CD14-positive monocyte (primary cell): ENCODE measurements around the gene CSMD2. TPM values are rescaled to one million over a fixed set of nuclear protein-coding genes. Genes with fewer than 3 reads are reported as not detected.

Experiments used
- DNase-seq, 3 donors: peaks; one replicate each; pipeline ENCODE4 v3.0.0-alpha.2; 2011 to 2022
- H2AFZ ChIP-seq: 2 replicates; pipeline ENCODE4 v1.6.0; 2012; ENCODE audit warnings: mild to moderate bottlenecking, low read depth, low read length, inconsistent platforms; ENCODE audit not compliant: insufficient read depth, poor library complexity, severe bottlenecking
- H3K27ac ChIP-seq, 2 donors: 1 replicate in 1 of 2; 2 replicates in 1 of 2; pipeline ENCODE4 v1.5.1; 2012 to 2013; ENCODE audit warnings: low read length in 2 of 2, control low read depth in 1 of 2, inconsistent platforms in 1 of 2, low read depth in 1 of 2, mild to moderate bottlenecking in 1 of 2
- H3K27me3 ChIP-seq, 2 donors: one replicate each; pipeline versions ENCODE4 v1.6.0 to v1.6.1; 2011 to 2013; ENCODE audit warnings: low read length in 2 of 2; ENCODE audit not compliant: control insufficient read depth in 2 of 2, insufficient read depth in 2 of 2
- H3K36me3 ChIP-seq, 2 donors: replicated peaks in 1 of 2; 1 replicate in 1 of 2; 2 replicates in 1 of 2; pipeline versions ENCODE4 v1.5.1 to v1.6.1; 2012 to 2013; ENCODE audit warnings: low read length in 2 of 2, control low read depth in 1 of 2, inconsistent platforms in 1 of 2, mild to moderate bottlenecking in 1 of 2; ENCODE audit not compliant: insufficient read depth in 2 of 2, control insufficient read depth in 1 of 2
- H3K4me1 ChIP-seq, 2 donors: 1 replicate in 1 of 2; 2 replicates in 1 of 2; pipeline versions ENCODE4 v1.5.1 to v1.6.1; 2012 to 2013; ENCODE audit warnings: low read length in 2 of 2, control low read depth in 1 of 2, inconsistent platforms in 1 of 2, mild to moderate bottlenecking in 1 of 2, moderate library complexity in 1 of 2; ENCODE audit not compliant: insufficient read depth in 2 of 2, control insufficient read depth in 1 of 2
- H3K4me2 ChIP-seq: replicated peaks from 2 replicates; pipeline ENCODE3; 2012; ENCODE audit warnings: low read length, moderate library complexity, mild to moderate bottlenecking; ENCODE audit not compliant: poor library complexity, severe bottlenecking; ENCODE audit errors: extremely low read depth
- H3K4me3 ChIP-seq, 3 experiments: fragments of 200-600 bp in 1 of 3; sonication (generic) in 1 of 3; replicated peaks in 1 of 3; 1 replicate in 2 of 3; 2 replicates in 1 of 3; pipeline ENCODE4 v1.5.1; 2011 to 2013; ENCODE audit warnings: low read length in 3 of 3, mild to moderate bottlenecking in 3 of 3, control low read depth in 2 of 3, low read depth in 2 of 3, inconsistent platforms in 1 of 3, moderate library complexity in 1 of 3
- H3K79me2 ChIP-seq: 2 replicates; pipeline ENCODE4 v1.6.0; 2012; ENCODE audit warnings: mild to moderate bottlenecking, control low read depth, inconsistent platforms, low read length, moderate library complexity; ENCODE audit not compliant: insufficient read depth
- H3K9ac ChIP-seq: 2 replicates; pipeline ENCODE4 v1.6.0; 2017; ENCODE audit warnings: low read length, mild to moderate bottlenecking; ENCODE audit not compliant: insufficient read depth, poor library complexity, severe bottlenecking
- H3K9me3 ChIP-seq, 2 donors: replicated peaks in 1 of 2; 1 replicate in 1 of 2; 2 replicates in 1 of 2; pipeline versions ENCODE4 v1.5.1 to v1.6.1; 2012 to 2013; ENCODE audit warnings: low read length in 2 of 2, control low read depth in 1 of 2; ENCODE audit not compliant: control insufficient read depth in 1 of 2, insufficient read depth in 1 of 2
- H4K20me1 ChIP-seq: 2 replicates; pipeline ENCODE4 v1.6.0; 2012; ENCODE audit warnings: mild to moderate bottlenecking, low read length, control low read depth, moderate library complexity; ENCODE audit not compliant: insufficient read depth
- H3K27ac Mint-ChIP-seq, 7 donors: one replicate each; pipeline ENCODE4 v1.8.0; 2020; ENCODE audit warnings: mild to moderate bottlenecking in 7 of 7, mixed read lengths in 7 of 7, moderate library complexity in 6 of 7, inconsistent platforms in 2 of 7
- H3K27me3 Mint-ChIP-seq, 3 donors: one replicate each; pipeline ENCODE4 v1.8.0; 2021 to 2022; ENCODE audit warnings: low read depth in 3 of 3, mild to moderate bottlenecking in 3 of 3, mixed read lengths in 3 of 3, moderate library complexity in 3 of 3, inconsistent platforms in 1 of 3
- H3K36me3 Mint-ChIP-seq, 2 donors: one replicate each; pipeline ENCODE4 v1.8.0; 2020; ENCODE audit warnings: mixed read lengths in 2 of 2, inconsistent platforms in 1 of 2, mild to moderate bottlenecking in 1 of 2
- H3K4me1 Mint-ChIP-seq: one replicate; pipeline ENCODE4 v1.8.0; 2020; ENCODE audit warnings: mild to moderate bottlenecking, mixed read lengths
- H3K4me3 Mint-ChIP-seq, 2 donors: one replicate each; pipeline ENCODE4 v1.8.0; 2020; ENCODE audit warnings: mild to moderate bottlenecking in 2 of 2, mixed read lengths in 2 of 2, moderate library complexity in 1 of 2
- H3K9me3 Mint-ChIP-seq, 7 donors: one replicate each; pipeline ENCODE4 v1.8.0; 2020 to 2022; ENCODE audit warnings: mixed read lengths in 7 of 7, mild to moderate bottlenecking in 6 of 7, moderate library complexity in 6 of 7, inconsistent platforms in 2 of 7
- CTCF ChIP-seq: fragments of 200-600 bp; IDR thresholded peaks from one replicate; pipeline ENCODE4 v1.8.0; 2022; ENCODE audit warnings: antibody characterized with exemption, mild to moderate bottlenecking
- WGBS: methylation state at CpG from one replicate; pipeline ENCODE4 v1.1.5; 2013; ENCODE audit warnings: missing lambda C conversion rate; ENCODE audit not compliant: insufficient coverage; 5-methylcytosine and 5-hydroxymethylcytosine counted together
- intact Hi-C, 2 donors: fragments of 100-400 bp; cut with micrococcal nuclease; formaldehyde crosslinking; loops; one replicate each; pipeline versions ENCODE4 v1.15.0 to v1.15.1; 2023
- polyA plus RNA-seq, 3 donors: library from polyadenylated mRNA; depleted of rRNA in 1 of 3; unstranded in 2 of 3; stranded (reverse) in 1 of 3; fragments of 300-500 nt in 2 of 3; fragments of >200 nt in 1 of 3; fragmentation: Illumina TruSeq in 2 of 3; gene quantifications; 1 replicate in 2 of 3; 2 replicates in 1 of 3; pipeline ENCODE4 v1.2.3, GENCODE V29; 2012 to 2021

CSMD2 gene
- polyA plus RNA-seq, 3 donors: 0.04 TPM; not detected in 2

- H3K36me3 ChIP-seq: no peaks in the 10 kb centered on the region
- no peaks in the 10 kb centered on the region for H3K9me3 ChIP-seq
- H3K4me3 ChIP-seq: no peak overlapping the region
- no peak overlapping the region for H3K4me2 ChIP-seq
- H3K9ac ChIP-seq: no peak overlapping the region
- no peak overlapping the region for H3K27ac ChIP-seq
- H3K27me3 Mint-ChIP-seq: peaks cover 1 to 9% (median 6%) of the 10 kb centered on the region in 3 donors
- peaks cover 0 to 4% (median 0%) of the 10 kb centered on the region in 7 donors for H3K9me3 Mint-ChIP-seq
- no peaks in the 10 kb centered on the region for H3K36me3 Mint-ChIP-seq
- H3K4me1 Mint-ChIP-seq: no peaks in the 10 kb centered on the region
- H3K27me3 ChIP-seq: no peaks in the 10 kb centered on the region
- DNase-seq: no peak
- H2AFZ ChIP-seq: no peak overlapping the region
- no peak for TF ChIP-seq CTCF
- no peaks in the 10 kb centered on the region for H3K79me2 ChIP-seq
- no peak overlapping the region for H3K4me3 Mint-ChIP-seq
- H4K20me1 ChIP-seq: no peaks in the 10 kb centered on the region
- no peaks in the 10 kb centered on the region for H3K4me1 ChIP-seq
- H3K27ac Mint-ChIP-seq: no peak overlapping the region
- intact Hi-C loops: no loop called here
Measured at GRCh38 chr1:33852711-33853110, 312.3 kb downstream of the CSMD2 start.

- no CpG with 5 or more reads among the region's 1 CpG for WGBS
- Histone ChIP-seq H3K27me3 (no peaks in the 10 kb centered on the region), H2AFZ (no peak overlapping the region), H3K4me3 (no peak overlapping the region), H4K20me1 (no peaks in the 10 kb centered on the region), H3K27ac (no peak overlapping the region), H3K79me2 (no peaks in the 10 kb centered on the region), H3K36me3 (no peaks in the 10 kb centered on the region), H3K4me2 (no peak overlapping the region), H3K4me1 (no peaks in the 10 kb centered on the region), H3K9me3 (no peaks in the 10 kb centered on the region), H3K9ac (no peak overlapping the region)
- no peak overlapping the region for H3K4me3 Mint-ChIP-seq
- H3K27me3 Mint-ChIP-seq: peaks cover 1 to 9% (median 8%) of the 10 kb centered on the region in 3 donors
- no peak for TF ChIP-seq CTCF
- H3K27ac Mint-ChIP-seq: no peak overlapping the region
- no peak for DNase-seq
- no peaks in the 10 kb centered on the region for H3K4me1 Mint-ChIP-seq
- H3K36me3 Mint-ChIP-seq: no peaks in the 10 kb centered on the region
- intact Hi-C loops: no loop called here
- peaks cover 0 to 2% (median 0%) of the 10 kb centered on the region in 7 donors for H3K9me3 Mint-ChIP-seq
Measured at GRCh38 chr1:33850481-33850880, 314.5 kb downstream of the CSMD2 start.
